GM21381 (cell line): Measurements from ENCODE around the gene FANCL.
"Not testable (repeated sequence)": the region's sequence is repeated elsewhere in the genome, so short reads cannot be mapped to it uniquely, and the experiment has no call there.

Source experiments
- ATAC-seq: cut with Tn5 transposase; IDR thresholded peaks from one replicate; pipeline ENCODE4 v1.9.1; 2021; ENCODE audit warnings: mild to moderate bottlenecking, moderate library complexity; ENCODE audit not compliant: unreplicated experiment

FANCL gene

DNA sequence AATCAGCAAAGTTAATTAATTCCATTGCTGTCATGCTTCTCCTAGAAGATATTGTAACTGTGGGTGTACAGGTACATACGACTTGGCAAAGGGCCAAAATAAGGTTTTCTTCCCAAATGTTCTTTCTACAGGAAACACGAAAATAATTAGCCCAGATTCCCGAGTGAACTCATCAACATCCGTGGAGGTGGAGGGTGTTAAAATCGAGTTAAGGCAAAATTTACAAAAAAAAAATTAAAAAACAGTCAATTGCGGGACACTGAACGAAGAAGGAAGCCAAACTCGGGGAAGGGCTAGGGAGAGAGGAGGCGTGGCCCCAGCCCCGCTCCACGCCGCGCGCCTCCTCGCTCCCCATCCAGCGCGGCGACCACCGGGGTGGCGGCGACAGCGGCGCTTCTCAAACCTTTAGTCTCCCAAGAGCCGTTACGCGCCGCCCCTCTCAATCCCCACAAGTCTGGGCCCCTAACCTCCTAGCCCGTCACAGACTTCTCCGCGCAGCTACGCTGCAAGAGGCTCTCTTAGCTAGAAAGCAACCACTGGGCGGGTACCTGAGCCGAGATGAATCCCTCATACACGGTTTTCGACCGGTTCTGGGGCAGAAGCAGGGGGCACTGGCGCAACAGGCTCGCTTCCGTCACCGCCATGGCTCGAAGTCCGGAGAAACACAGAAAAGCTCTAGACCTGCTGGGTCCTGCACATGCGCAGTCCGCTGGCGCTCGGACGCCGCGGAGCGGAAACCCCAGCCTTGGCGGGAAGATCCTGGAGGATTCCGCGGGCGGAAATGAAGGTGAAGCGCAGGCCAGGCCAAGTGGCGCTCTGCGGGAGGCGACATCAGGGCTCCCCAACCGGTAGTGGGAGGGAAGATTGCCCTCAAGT, at the start of gene FANCL:
TSS of gene FANCL (minus strand) at position 656 of the 876 bp plus-strand sequence. CDS start at position 644, 12 bp downstream.
- peak; percentile 73 for ATAC-seq

DNA sequence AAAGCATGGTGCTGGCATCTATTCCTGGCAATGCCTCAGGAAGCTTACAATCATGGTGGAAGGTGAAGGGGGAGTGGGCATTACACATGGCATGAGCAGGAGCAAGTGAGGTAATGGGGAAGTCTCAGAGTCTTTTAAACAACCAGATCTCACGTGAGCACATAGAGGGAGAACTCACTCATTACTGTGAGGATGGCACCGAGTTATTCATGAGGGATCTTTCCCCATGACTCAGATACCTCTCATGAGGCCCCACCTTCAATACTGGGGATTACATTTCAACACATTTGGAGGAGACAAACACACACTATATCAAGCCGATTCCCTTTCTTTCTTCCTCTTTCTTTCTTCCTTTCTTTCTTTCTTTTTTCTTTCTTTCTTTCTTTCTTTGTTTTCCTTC, 47.9 kb upstream of the FANCL start:
- no peak for ATAC-seq

DNA sequence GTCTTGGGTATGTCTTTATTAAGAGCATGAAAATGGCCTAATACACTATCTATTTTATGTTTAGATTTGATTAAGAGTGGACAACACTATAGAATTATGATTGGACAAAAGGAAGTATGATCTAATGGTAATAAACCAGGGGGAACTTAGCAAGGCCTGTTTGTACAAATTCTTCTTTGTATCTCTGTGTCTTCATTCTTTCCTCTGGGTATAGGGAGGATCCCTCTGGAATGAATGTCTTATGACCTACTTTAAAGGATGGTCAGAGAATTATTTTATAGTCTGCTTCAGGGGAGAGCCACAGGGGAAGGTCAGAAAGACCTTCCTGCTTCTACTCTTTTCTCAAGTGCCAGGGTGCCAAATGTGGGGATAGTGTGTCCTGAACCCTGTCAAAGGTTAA, 42.8 kb upstream of the FANCL start:
- ATAC-seq: no peak

DNA sequence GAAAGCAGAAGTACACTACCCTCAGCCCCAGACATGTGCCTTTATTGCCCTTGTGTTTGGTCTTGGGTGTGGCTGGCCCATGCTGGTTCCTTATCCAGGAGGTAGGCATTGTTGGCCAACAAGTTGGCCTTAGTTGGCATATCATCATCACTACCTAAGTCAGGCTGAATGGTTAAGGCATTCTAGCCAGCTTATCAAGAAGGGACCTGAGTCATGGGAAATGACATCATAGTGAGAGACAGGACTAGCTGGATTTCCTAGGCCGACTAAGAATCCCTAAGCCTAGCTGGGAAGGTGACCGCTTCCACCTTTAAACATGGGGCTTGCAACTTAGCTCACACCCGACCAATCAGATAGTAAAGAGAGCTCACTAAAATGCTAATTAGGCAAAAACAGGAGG, 34.0 kb upstream of the FANCL start:
- not testable (repeated sequence) for ATAC-seq

DNA sequence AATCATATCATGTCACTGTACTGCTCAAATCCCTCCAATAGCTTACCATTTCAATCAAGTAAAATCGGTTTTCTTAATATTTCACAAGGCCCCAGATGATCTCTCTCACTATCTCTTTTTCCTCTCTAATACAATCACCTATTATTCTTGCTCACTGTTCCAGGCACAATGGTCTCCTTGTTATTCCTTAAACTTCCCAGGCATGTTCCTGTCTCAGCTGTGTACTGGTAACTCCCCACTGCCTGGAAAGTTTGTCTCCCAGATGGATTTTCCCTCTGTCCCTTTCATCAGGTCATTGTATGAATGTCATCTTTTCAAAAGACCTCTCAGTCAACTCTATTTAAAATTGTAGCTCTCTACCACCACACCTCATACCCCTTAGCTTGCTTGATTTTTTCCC, 30.7 kb upstream of the FANCL start:
- ATAC-seq: no peak

DNA sequence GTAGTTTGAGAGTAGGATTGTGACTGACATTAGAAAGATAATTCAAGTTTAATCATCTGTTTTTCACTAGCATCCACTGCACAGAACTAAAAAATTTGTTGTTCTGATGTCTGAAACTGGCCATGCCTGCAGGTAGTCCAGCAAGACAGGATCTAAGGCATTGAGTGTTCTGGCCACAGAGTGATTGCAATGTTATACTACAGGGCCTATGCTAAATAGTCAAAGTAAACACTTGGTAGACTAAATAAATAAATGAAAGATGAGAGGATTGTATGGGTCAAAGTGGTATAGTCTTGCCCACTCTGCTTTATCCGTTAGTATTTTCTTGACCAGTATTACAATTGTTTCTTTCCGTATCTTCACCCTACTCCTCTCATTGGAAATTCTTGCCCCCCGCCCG, 27.6 kb upstream of the FANCL start:
- no peak for ATAC-seq

DNA sequence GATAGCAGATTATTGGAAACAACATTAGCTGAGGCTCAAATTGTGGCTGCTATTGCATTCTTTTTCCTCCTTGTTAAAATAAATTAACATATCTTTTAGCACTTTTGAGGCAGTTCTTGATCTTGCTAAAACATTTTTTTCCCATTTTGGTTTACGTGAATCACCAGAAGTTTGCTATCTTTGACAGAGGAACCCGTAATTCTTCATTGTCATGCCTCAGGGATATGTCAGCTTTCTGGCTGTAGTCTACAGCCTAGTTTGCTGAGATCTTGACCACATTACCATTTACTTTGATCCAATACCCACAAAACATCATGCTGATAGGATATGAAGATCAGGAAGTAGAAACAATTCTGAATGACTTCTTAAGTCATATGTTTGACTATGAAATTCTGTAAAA, 25.1 kb upstream of the FANCL start:
- ATAC-seq: no peak

DNA sequence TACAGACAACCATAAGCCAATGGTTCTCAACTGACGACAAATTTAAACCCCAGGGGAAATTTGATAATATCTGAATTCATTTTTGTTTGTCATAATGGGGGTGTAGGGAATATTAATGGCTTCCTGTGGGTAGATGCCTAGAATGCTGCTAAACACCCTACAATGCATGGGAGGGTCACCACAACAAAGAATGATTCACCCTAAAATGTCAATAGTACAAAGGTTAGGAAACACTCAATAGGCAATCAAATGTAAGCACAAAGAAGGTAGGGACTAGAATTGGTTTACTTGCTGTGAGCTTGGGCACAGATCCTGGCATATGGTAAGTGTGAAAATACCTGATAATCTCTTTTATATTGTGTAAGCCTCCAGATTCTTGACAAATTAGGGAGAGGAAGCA, 20.1 kb upstream of the FANCL start:
- no peak for ATAC-seq

DNA sequence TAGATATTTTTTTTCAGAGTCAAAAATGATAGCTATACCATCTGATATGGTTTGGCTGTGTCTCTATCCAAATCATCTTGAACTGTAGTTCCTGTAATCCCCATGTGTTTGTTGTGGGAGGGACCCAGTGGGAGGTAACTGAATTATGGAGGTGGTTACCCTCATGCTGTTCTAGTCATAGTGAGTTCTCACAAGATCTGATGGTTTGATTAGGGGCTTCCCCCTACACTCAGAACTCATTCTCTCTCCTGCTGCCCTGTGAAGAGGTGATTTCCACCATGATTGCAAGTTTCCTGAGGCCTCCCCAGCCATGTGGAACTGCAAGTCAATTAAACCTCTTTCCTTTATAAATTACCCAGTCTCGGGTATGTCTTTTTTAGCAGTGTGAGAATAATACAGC, 17.3 kb upstream of the FANCL start:
- ATAC-seq: not testable (repeated sequence)

DNA sequence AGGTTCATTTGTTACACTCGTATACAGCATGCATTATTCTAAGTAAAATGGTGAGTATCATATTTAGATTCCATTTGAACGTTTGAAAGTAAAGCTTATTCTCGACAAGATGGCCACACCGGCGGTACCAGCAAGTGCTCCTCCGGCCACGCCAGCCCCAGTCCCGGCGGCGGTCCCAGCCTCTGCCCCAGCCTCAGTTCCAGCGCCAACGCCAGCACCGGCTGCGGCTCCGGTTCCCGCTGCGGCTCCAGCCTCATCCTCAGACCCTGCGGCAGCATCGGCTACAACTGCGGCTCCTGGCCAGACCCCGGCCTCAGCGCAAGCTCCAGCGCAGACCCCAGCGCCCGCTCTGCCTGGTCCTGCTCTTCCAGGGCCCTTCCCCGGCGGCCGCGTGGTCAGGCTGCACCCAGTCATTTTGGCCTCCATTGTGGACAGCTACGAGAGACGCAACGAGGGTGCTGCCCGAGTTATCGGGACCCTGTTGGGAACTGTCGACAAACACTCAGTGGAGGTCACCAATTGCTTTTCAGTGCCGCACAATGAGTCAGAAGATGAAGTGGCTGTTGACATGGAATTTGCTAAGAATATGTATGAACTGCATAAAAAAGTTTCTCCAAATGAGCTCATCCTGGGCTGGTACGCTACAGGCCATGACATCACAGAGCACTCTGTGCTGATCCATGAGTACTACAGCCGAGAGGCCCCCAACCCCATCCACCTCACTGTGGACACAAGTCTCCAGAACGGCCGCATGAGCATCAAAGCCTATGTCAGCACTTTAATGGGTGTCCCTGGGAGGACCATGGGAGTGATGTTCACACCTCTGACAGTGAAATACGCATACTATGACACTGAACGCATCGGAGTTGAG, 10.4 kb upstream of the FANCL start:
- not testable (repeated sequence) for ATAC-seq

DNA sequence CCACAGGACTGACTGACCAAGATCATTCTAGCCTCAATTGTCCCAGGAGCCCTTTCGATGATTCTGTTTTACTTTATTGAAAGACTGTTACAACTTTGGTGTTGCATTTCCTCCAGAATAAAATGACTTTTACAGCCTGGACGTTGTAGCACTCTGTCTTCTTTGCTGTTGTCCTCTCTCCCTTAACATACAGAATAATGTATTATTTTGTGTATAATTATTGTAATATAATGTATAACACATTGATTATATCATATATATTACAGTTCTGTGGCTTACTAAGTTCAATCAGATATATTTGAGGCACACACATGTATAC, 380 bp upstream of the FANCL start:
- no peak for ATAC-seq

DNA sequence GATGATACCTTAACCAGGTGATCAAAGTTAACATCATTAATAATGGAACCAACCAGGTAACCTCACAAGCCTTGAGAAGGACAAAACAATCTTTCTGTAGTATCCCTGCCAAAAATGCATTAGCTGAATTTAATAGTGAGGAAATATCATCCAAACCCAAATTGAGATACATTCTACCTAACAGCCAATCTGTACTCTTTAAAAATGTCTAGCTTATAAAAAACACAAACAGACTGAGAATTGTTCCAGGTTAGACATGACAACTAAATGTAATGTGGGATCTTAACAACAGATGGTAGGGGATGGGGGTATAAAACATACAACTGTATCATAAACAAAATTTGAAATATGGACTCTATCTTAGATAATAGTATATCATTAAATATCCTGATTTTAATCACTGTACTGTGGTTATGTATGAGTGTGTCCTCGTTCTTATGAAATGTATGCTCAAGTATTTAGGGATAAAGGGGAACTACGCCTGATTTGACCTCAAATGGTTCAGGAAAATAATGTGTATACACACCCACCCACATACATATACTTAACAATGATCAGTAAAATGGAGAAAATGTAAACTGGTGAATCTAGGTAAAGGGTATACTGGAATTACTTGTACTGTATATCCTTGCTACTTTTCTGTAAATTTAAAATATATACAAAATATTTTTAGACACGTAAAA, 1.7 kb downstream of the FANCL start:
- no peak for ATAC-seq

DNA sequence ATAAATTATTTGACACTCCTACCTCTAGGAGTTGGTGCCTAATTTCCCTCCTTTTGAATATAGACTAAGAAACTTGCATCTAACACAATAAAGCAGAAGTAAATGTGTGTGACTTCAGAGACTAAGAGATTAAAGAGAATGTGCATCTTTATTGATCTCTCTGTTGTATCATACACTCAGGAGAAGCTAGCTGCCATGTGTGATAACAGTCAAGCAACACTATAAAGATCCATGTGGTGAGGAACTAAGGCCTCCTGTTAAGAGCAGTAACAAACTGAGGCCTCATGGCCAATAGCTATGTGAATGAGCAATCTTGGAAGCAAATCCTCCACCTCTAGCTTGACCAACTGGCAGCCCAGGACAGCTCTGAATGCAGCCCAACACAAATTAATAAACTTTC, 3.4 kb downstream of the FANCL start:
- ATAC-seq: no peak

DNA sequence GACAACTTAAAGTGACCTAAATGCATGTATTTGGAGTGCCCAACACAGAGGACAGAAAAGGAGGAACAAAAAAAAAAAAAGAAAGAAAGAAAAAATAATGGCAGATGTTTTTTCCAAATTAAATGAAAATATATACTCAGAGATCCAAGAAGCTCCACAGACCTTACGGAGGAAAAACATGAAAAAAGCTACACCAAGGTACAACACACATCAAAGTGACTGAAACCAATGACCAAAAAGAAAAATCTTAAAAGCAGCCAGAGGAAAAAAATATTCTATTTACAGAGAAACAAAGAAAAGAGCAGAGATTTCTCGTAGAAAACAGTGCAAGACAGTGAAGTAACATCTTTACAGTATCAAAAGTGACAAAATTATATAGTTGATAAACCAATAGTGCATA, 5.1 kb downstream of the FANCL start:
- ATAC-seq: no peak

DNA sequence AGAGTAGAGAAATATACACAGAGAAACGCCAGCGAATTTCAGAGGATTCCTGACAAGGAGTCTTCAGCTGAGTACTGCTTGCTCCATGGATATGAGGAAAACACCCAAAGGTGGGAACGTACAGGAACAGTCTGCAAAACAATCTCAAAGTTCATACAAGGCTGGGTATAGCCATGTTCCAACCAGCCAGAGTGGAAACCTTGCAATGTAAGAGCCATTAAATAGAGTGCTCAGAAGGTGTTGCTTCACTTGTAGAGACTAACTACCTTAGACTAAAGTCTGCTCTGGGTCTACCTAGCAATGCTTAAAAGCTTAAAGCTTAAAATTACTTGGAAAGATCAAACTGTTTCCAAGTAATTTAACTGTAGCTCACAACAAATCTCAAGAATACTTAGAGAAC, 6.0 kb downstream of the FANCL start:
- ATAC-seq: no peak

DNA sequence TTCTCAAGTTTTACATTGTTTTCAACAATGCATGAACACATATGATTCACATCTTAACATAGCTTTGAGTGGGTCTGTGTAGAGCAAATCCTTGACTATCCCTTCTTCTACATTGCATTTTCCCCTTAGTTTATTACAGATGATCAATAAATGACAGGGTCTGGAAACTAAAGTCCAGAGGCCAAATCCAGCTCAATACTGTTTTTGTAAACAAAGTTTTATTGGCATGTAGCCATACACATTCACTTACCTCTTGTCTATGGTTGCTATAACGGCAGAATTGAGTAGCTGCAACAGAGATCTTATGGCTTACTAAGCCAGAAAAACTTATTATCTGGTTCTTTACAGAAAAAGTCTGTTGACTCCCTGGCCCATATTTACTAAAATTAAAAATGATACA, 12.8 kb downstream of the FANCL start:
- ATAC-seq: no peak

DNA sequence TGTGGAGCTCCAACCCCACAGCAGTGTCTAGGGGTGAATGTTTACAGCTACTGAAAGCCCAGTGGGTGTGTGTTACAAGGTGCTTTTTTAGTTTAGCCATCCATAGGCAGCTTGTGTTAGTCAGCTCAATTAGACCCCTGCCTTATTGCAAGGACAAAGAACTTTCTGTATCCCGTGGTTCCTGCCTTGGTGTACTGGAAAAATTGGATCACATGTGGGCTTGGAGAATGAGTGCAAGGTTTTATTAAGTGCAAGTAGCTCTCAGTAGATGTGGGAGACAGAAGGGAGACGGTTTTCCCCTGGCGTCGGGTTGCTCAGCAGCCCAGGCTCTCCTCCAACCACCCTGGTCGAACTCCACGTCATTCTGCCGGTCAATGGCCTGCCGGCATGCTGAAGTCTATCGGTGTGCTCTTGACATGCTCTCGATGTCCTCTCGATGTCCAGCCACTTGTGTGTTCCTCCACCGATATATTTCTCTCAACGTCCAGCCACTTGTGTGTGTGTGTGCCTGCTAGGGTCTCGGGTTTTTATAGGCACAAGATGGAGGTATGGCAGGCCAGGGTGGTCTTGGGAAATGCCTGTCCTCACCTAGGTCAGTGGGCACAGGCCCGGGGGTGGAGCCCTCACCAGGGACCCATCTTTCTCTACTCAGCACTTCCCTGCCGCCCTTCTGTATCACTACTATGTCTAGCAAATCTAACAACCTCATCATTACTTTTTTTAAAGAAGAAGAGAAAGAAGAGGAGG, 13.8 kb downstream of the FANCL start:
- ATAC-seq: no peak

DNA sequence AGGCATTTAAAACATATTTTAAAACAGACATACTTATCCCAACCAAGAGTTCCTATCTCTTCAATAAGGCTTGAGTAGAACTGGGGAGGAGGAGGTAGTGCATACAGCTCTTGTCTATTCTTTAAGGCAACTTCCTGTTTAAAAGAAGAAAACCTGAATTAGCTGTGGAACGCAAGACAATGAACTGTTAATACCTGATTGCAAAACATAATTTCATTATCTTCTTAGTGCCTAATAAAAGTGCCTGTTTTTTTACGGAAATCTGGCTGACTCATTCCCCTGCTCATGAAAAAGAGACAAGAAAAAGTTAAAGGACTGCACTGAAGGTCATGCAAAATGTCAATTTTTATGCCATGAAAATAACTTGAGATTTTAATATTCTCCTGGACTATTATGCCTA, 19.2 kb downstream of the FANCL start:
- ATAC-seq: no peak

DNA sequence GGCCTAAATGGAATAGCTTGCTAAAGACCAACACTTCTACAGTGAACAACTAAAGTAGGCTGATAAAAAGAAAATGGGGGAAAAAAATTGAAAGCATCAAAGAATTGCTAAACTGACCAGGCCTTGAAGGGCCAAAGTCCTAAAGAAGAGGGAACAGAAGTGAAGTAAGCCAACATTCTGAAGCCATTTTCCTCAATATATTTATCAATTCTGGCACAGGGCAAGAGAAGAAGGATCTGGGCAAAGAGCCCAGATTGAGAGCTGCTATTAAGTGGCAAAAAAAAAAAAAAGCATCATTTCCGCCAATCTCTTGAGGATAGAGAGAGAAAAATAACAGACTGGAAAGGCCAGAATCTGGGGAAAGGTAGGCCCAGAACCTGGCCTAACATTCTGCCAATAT, 25.7 kb downstream of the FANCL start:
- ATAC-seq: no peak

DNA sequence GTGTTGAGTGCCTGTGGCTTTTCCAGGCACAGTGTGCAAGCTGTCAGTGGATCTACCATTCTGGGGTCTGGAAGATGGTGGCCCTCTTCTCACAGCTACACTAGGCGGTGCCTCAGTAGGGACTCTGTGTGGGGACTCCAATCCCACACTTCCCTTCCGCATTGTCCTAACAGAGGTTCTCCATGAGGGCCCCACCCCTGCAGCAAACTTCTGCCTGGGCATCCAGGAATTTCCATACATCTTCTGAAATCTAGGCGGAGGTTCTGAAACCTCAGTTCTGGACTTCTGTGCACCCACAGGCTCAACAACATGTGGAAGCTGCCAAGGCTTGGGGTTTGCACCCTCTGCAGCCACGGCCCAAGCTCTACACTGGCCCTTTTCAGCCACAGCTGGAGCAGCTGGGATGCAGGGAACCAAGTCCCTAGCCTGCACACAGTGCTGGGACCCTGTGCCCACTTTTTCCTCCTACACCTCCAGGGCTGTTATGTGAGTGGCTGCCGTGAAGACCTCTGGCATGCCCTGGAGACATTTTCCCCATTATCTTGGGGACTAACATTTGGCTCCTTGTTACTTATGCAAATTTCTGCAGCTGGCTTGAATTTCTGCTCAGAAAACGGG, 30.1 kb downstream of the FANCL start:
- not testable (repeated sequence) for ATAC-seq
